DMS153 (cell line): ENCODE data around the gene TRIP13.

ENCODE experiments used
- DNase-seq: peaks from one replicate; lab custom pipeline; 2025; lab: John Stamatoyannopoulos, UW

TRIP13 gene

GRCh38 chr5:955886-956761 lies 63.4 kb downstream of the TRIP13 start:
- DNase-seq, result no peak

GRCh38 chr5:956941-957747 lies 64.5 kb downstream of the TRIP13 start:
- no peak for DNase-seq

- peak; percentile 67 for DNase-seq
Measured at GRCh38 chr5:957748-958485, 65.2 kb downstream of the TRIP13 start.

GRCh38 chr5:958701-959571 lies 66.3 kb downstream of the TRIP13 start:
- DNase-seq, result peak; percentile 70

GRCh38 chr5:959581-960531 lies 67.2 kb downstream of the TRIP13 start:
- no peak for DNase-seq

- no peak for DNase-seq
Measured at GRCh38 chr5:960551-960950, 67.9 kb downstream of the TRIP13 start.

- no peak for DNase-seq
Measured at GRCh38 chr5:961002-961710, 68.5 kb downstream of the TRIP13 start.

- no peak for DNase-seq
Measured at GRCh38 chr5:961711-962240, 69.1 kb downstream of the TRIP13 start.

- no peak for DNase-seq
Measured at GRCh38 chr5:962386-962785, 69.7 kb downstream of the TRIP13 start.

- no peak for DNase-seq
Measured at GRCh38 chr5:962801-963200, 70.1 kb downstream of the TRIP13 start.

GRCh38 chr5:963310-963672 lies 70.6 kb downstream of the TRIP13 start:
- no peak for DNase-seq

- DNase-seq, result no peak
Measured at GRCh38 chr5:963673-964531, 71.2 kb downstream of the TRIP13 start.

- no peak for DNase-seq
Measured at GRCh38 chr5:964821-965220, 72.1 kb downstream of the TRIP13 start.

GRCh38 chr5:965604-966344 lies 73.1 kb downstream of the TRIP13 start:
- DNase-seq, result no peak

- DNase-seq, result no peak
Measured at GRCh38 chr5:966345-966710, 73.6 kb downstream of the TRIP13 start.

- DNase-seq, result no peak
Measured at GRCh38 chr5:966941-967340, 74.3 kb downstream of the TRIP13 start.
